K562 (cell line): Measurements from ENCODE around the gene POLR3G. TPM values are rescaled to one million over a fixed set of nuclear protein-coding genes. Genes with fewer than 3 reads are reported as not detected.

Experiments used
- ATAC-seq: fragments of 200-7000 bp; cut with Tn5 transposase; 3 replicates; pipeline ENCODE4 v1.9.1; 2020; ENCODE audit warnings: moderate library complexity
- BruUV-seq: library from RNA; stranded (reverse); fragments of 400-500 nt; replicated peaks from 2 replicates; lab custom pipeline; 2021; lab: Mats Ljungman, UMichigan
- CTCF ChIA-PET: fragments of 300-600 bp; formaldehyde crosslinking; extraction: SDS; loops from one replicate; lab custom pipeline; 2021; ENCODE audit warnings: low intra/inter-chr PET ratio; lab: Yijun Ruan, JAX
- POLR2A ChIA-PET: fragments of 300-600, 350-650 bp; sonication (Branson Sonifier 250); formaldehyde crosslinking; extraction: SDS; loops from one replicate; lab custom pipeline; 2021; ENCODE audit warnings: antibody characterized with exemption, inconsistent platforms; lab: Yijun Ruan, JAX
- DNase-seq, 4 experiments: peaks; one replicate each; pipeline versions ENCODE4 v3.0.0 to v3.0.0-alpha.2; 2011 to 2018; ENCODE audit warnings: low spot score in 3 of 4, mixed read lengths in 3 of 4; ENCODE audit errors: extremely low read depth in 1 of 4
- FAIRE-seq: peaks from 2 replicates; lab custom pipeline; 2011; peaks lifted over from hg19 to GRCh38; lab: Jason Lieb, UNC
- H2AFZ ChIP-seq: 2 replicates; pipeline ENCODE4 v1.6.0; 2011; ENCODE audit warnings: low read depth, low read length, control low read depth, inconsistent platforms
- H3K27ac ChIP-seq: fragments of 200-600 bp; 3 replicates; pipeline ENCODE4 v1.8.0; 2011; ENCODE audit warnings: low read depth, mild to moderate bottlenecking, control low read depth, inconsistent platforms, low read length, moderate library complexity, mixed read lengths; ENCODE audit errors: extremely low read depth
- H3K27me3 ChIP-seq, 2 experiments: fragments of 300-600 bp in 1 of 2; 2 replicates in 1 of 2; 3 replicates in 1 of 2; pipeline versions ENCODE4 v1.6.0 to v1.8.0; 2011; ENCODE audit warnings: inconsistent platforms in 2 of 2, low read length in 2 of 2, mild to moderate bottlenecking in 1 of 2, mixed read lengths in 1 of 2, moderate library complexity in 1 of 2; ENCODE audit not compliant: control insufficient read depth in 2 of 2, insufficient read depth in 2 of 2
- H3K36me3 ChIP-seq: fragments of 300-600 bp; 3 replicates; pipeline ENCODE4 v1.8.0; 2011; ENCODE audit warnings: mild to moderate bottlenecking, low read length, inconsistent platforms; ENCODE audit not compliant: control insufficient read depth, insufficient read depth
- H3K4me1 ChIP-seq, 2 experiments: fragments of 200-600 bp in 1 of 2; replicated peaks in 1 of 2; 2 replicates in 1 of 2; 3 replicates in 1 of 2; pipeline versions ENCODE4 v1.5.1 to v1.8.0; 2011; ENCODE audit warnings: inconsistent platforms in 2 of 2, low read length in 2 of 2, mild to moderate bottlenecking in 1 of 2, mixed read lengths in 1 of 2, moderate library complexity in 1 of 2; ENCODE audit not compliant: control insufficient read depth in 2 of 2, insufficient read depth in 2 of 2
- H3K4me2 ChIP-seq: 2 replicates; pipeline ENCODE4 v1.6.1; 2011; ENCODE audit warnings: low read length, control low read depth, inconsistent platforms, mixed read lengths; ENCODE audit not compliant: insufficient read depth
- H3K4me3 ChIP-seq: fragments of 200-600 bp; sonication (generic), shearing (Covaris generic); 2 replicates; pipeline ENCODE4 v1.5.1; 2016; ENCODE audit warnings: control low read depth, inconsistent platforms
- H3K79me2 ChIP-seq: fragments of 200-600 bp; 3 replicates; pipeline ENCODE4 v1.8.0; 2011; ENCODE audit warnings: low read length, inconsistent platforms; ENCODE audit not compliant: control insufficient read depth, insufficient read depth
- H3K9ac ChIP-seq, 2 experiments: 2 replicates each; pipeline versions ENCODE4 v1.6.0 to v1.6.1; 2011; ENCODE audit warnings: low read depth in 2 of 2, low read length in 2 of 2, control low read depth in 1 of 2, inconsistent platforms in 1 of 2, mild to moderate bottlenecking in 1 of 2, mixed read lengths in 1 of 2; ENCODE audit not compliant: insufficient read depth in 1 of 2
- H3K9me1 ChIP-seq: one replicate; pipeline ENCODE4 v1.6.0; 2011; ENCODE audit warnings: inconsistent platforms, mild to moderate bottlenecking, low read length, moderate library complexity; ENCODE audit not compliant: control insufficient read depth, insufficient read depth
- H3K9me3 ChIP-seq: replicated peaks from 2 replicates; pipeline ENCODE4 v1.5.1; 2011; ENCODE audit warnings: low read depth, low read length, inconsistent platforms; ENCODE audit not compliant: control insufficient read depth, insufficient read depth
- H4K20me1 ChIP-seq: replicated peaks from 2 replicates; pipeline ENCODE4 v1.6.1; 2011; ENCODE audit warnings: low read length, inconsistent platforms, mixed read lengths; ENCODE audit not compliant: control insufficient read depth, insufficient read depth
- HMG20A ChIP-seq: fragments of 450-650 bp; formaldehyde crosslinking; conservative IDR thresholded peaks from 2 replicates; pipeline ENCODE4 v1.4.0; 2020; ENCODE audit warnings: mild to moderate bottlenecking, mixed read lengths
- HOXB6 ChIP-seq: fragments of 250-450 bp; sonication (Bioruptor Pico); IDR thresholded peaks from 2 replicates; pipeline ENCODE4 v1.5.1; 2022; ENCODE audit warnings: mild to moderate bottlenecking, borderline replicate concordance
- SUPT5H ChIP-seq: fragments of 450-650 bp; IDR thresholded peaks from 2 replicates; pipeline ENCODE4 v1.6.1; 2016
- TRIM24 ChIP-seq, 2 experiments: fragments of 450-650 bp; IDR thresholded peaks; 2 replicates each; pipeline ENCODE4 v1.6.1; 2016
- WGBS: fragments of 100-300 bp; shearing (Covaris generic); methylation state at CpG from one replicate; pipeline ENCODE4 v1.1.6; 2016; ENCODE audit warnings: low coverage, mixed read lengths; ENCODE audit not compliant: insufficient coverage; ENCODE audit errors: missing lambda C conversion rate; 5-methylcytosine and 5-hydroxymethylcytosine counted together
- in situ Hi-C: fragments of 300-500 bp; cut with MboI; formaldehyde crosslinking; loops from 4 replicates; pipeline ENCODE4 v1.15.0; 2018; ENCODE audit warnings: inconsistent platforms, mixed read lengths
- intact Hi-C: fragments of 100-400 bp; cut with micrococcal nuclease; formaldehyde crosslinking; loops from 2 replicates; pipeline ENCODE4 v1.14.2; 2022
- polyA plus RNA-seq, 8 experiments: library from polyadenylated mRNA; depleted of rRNA in 4 of 8; stranded (reverse) in 5 of 8; unstranded in 3 of 8; fragments of >200 nt; fragmentation: Nextera tagmentation in 2 of 8; fragmentation: Illumina TruSeq in 1 of 8; extraction: Ambion mirVana in 2 of 8; extraction: Trizol in 1 of 8; gene quantifications; 2 replicates each; pipeline versions ENCODE4 v1.2.1 to v1.2.3, GENCODE V29; 2011 to 2014; ENCODE audit warnings: inconsistent platforms in 1 of 8, missing spikeins in 1 of 8
- total RNA-seq, 7 experiments: library from RNA; depleted of rRNA in 6 of 7; stranded (reverse); fragments of >200 nt in 6 of 7; fragmentation: Illumina TruSeq in 2 of 7; extraction: Trizol in 2 of 7; gene quantifications; 2 replicates each; pipeline versions ENCODE4 v1.2.1 to v1.2.3, GENCODE V29; 2011 to 2021; ENCODE audit warnings: low replicate concordance in 1 of 7
- TF ChIP-seq, protein P1 (sequence below): sonication (generic); formaldehyde crosslinking; IDR thresholded peaks from 2 replicates; pipeline ENCODE4 v1.8.0; 2022; ENCODE audit warnings: mild to moderate bottlenecking, missing genetic modification reagents
- TF ChIP-seq, protein P2 (sequence below): IDR thresholded peaks from 2 replicates; pipeline ENCODE4 v1.6.1; 2012; ENCODE audit warnings: low read depth, low read length, improper control_type of control experiment, borderline replicate concordance
- TF ChIP-seq, protein P3 (sequence below): fragments of 250-450 bp; sonication (Bioruptor Pico); IDR thresholded peaks from 2 replicates; pipeline ENCODE4 v1.6.1; 2021; ENCODE audit warnings: mild to moderate bottlenecking

Gene POLR3G
- total and polyA plus RNA-seq, 9 of the 15 experiments (the other 6 are each of a cell fraction or from before 2014, with no cell fraction given): 39.0 to 111 (median 59.0) TPM

DNA sequence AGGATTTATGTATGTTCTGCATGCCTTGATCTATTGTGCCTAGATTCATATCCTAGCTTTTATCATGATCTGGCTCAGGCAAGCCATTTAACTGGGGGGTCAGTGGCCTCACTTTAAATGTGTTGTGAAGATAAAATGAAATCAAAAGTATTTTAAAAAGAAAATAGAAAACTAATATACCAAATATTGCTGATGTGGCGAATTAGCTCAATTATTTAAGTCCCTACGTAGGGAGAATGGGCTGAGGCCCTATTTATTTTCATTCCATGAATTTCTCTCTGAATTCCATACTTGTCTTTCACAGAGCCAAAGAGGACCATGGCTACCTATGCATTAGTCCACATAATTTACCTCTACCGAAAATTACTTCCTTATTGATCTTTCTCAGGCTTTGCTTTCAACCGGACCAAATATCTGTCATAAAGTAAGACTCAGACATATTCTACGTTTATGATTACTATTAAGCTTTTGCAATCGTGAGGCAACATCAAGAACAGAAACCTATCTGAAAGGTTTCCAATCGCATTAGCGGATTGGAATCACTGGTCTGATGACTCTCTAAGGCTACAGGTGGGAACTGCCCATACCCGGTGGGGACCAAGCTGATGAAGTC is 1.8 kb upstream of the POLR3G start (continued):
- TF ChIP-seq SUPT5H: no peak
- TF ChIP-seq, protein P1, sequence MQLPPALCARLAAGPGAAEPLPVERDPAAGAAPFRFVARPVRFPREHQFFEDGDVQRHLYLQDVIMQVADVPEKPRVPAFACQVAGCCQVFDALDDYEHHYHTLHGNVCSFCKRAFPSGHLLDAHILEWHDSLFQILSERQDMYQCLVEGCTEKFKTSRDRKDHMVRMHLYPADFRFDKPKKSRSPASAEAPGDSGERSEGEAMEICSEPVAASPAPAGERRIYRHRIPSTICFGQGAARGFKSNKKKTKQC: no peak
- TF ChIP-seq, all 486 proteins: peak for 8

DNA sequence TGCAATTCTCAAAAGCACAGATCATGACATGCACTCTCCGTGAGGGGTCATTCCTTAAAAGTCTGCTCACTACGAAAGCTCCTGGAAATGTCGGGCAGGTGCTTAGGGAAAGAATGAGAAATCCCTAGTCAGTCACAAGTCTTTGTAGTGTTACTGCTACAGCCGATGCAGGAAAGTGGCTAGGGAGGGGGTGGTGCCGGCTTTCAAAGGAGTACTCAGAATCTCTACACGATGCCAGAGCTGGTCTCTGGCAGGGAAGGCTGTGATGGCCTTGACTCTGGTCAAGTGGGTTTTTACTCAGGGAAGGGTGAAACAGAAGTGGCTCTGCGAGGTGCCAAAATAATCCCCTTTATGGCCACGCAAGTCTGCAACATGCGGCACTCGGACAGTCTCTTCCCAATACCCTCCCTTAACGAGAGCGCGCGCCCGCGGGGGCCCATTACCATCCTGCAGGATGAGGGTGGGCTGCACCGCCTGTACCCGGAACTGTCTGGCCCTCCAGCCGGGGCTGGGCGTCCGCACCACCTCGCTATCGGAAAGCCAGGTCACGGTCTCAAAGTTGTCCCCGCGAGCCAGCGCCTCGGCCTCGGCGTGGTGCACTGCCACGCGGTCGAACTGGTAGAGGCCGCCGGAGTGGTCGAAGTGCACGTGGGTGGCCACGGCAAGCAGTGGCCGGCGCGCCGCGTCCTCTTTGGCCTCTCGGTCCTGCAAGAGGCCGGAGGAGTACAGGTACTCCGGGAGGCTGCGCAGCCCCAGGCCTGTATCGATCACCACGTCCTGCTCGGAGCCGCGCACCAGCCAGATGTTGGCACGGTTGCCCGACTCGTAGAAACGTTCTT is 1.0 kb upstream of the POLR3G start:
- Histone ChIP-seq H3K27me3 (no peaks in the 10 kb centered on the region), H3K4me1 (peaks cover 16 to 25% of the 10 kb centered on the region in 2 experiments; a peak in 4 of 5 replicates), H3K9me3 (no peaks in the 10 kb centered on the region), H3K4me3 (peak overlapping the region; percentile 65), H3K4me2 (peak overlapping the region; percentile 96), H3K27ac (peak overlapping the region; percentile 92), H3K9me1 (no peaks in the 10 kb centered on the region), H4K20me1 (no peaks in the 10 kb centered on the region), H3K9ac (peak overlapping the region; percentile 86 to 98), H2AFZ (peak overlapping the region; percentile 95), H3K79me2 (peaks cover 77% of the 10 kb centered on the region), H3K36me3 (peaks cover 21% of the 10 kb centered on the region)
- peak; percentile 30 for ATAC-seq
- BruUV-seq: no TSS peak
- POLR2A ChIA-PET: interaction anchor here (0.8 to 3.6 kb wide), 7 partner anchors 8 to 77 kb away, joined by 3 to 18 read pairs (median 4); no protein-coding TSS in a partner anchor
- CTCF ChIA-PET: no interaction called here
- WGBS: 1% methylated on average over 55 of the region's 56 CpGs
- intact Hi-C loops (loop anchor here (1.0 to 10.0 kb wide), 4 partner anchors 33 to 131 kb away; partner anchors contain the start of gene LYSMD3), in situ Hi-C loops (loop anchor here (5.0 kb wide), 1 partner anchor 49 kb away; no protein-coding TSS in a partner anchor)
- no peak for FAIRE-seq
- peak; percentile 28 to 59 (median 33) for DNase-seq
- no peak for TF ChIP-seq HOXB6 (CRISPR knock-in tag)
- TF ChIP-seq TRIM24 (IDR thresholded peaks at IDR 0.05): no peak
- TF ChIP-seq, protein P2, sequence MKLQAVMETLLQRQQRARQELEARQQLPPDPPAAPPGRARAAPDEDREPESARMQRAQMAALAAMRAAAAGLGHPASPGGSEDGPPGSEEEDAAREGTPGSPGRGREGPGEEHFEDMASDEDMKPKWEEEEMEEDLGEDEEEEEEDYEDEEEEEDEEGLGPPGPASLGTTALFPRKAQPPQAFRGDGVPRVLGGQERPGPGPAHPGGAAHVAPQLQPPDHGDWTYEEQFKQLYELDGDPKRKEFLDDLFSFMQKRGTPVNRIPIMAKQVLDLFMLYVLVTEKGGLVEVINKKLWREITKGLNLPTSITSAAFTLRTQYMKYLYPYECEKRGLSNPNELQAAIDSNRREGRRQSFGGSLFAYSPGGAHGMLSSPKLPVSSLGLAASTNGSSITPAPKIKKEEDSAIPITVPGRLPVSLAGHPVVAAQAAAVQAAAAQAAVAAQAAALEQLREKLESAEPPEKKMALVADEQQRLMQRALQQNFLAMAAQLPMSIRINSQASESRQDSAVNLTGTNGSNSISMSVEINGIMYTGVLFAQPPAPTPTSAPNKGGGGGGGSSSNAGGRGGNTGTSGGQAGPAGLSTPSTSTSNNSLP: no peak
- TF ChIP-seq, protein P3, sequence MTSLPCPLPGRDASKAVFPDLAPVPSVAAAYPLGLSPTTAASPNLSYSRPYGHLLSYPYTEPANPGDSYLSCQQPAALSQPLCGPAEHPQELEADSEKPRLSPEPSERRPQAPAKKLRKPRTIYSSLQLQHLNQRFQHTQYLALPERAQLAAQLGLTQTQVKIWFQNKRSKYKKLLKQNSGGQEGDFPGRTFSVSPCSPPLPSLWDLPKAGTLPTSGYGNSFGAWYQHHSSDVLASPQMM (CRISPR knock-in tag): no peak
- no peak for TF ChIP-seq HMG20A (CRISPR knock-in tag)
